ENCODE data around the gene GTF2E1. TPM values are rescaled to one million over a fixed set of nuclear protein-coding genes. Genes with fewer than 3 reads are reported as not detected.

GTF2E1 gene
- polyA plus RNA-seq, 1 donor (not counting 4 experiments of a cell fraction or from before 2014, with no cell fraction given), result 14.8 TPM

- H3K79me2 ChIP-seq (ENCODE audit: control insufficient read depth, insufficient read depth, low read length), result peaks cover 43% of the 10 kb centered on the region
- no peak overlapping the region for H3K9ac ChIP-seq (ENCODE audit: control insufficient read depth, extremely low read depth, insufficient read depth, low read length)
- H3K9me1 ChIP-seq (ENCODE audit: control insufficient read depth, extremely low read depth, insufficient read depth, low read length), result no peaks in the 10 kb centered on the region
- peak overlapping the region; percentile 91 for H3K4me2 ChIP-seq (ENCODE audit: control insufficient read depth, extremely low read depth, insufficient read depth, low read depth, low read length)
- peaks cover 9% of the 10 kb centered on the region for H3K4me1 ChIP-seq (ENCODE audit: control insufficient read depth, extremely low read depth, insufficient read depth, low read length)
- H3K27ac ChIP-seq (ENCODE audit: control insufficient read depth, insufficient read depth, low read length), result peak overlapping the region; percentile 99
- peak overlapping the region; percentile 82 to 93 (median 92) for H3K4me3 ChIP-seq (ENCODE audit: control insufficient read depth in 2 of 3, extremely low read depth in 1 of 3, insufficient read depth in 2 of 3, low read depth in 1 of 3, low read length in 3 of 3)
- no peak for FAIRE-seq
- peak overlapping the region; percentile 99 for H2AFZ ChIP-seq (ENCODE audit: control insufficient read depth, low read length)
- peaks cover 2% of the 10 kb centered on the region for H3K9me3 ChIP-seq (ENCODE audit: control insufficient read depth, low read depth, low read length)
- H4K20me1 ChIP-seq (ENCODE audit: control insufficient read depth, extremely low read depth, insufficient read depth, low read length), result no peaks in the 10 kb centered on the region
- no peaks in the 10 kb centered on the region for H3K27me3 ChIP-seq (ENCODE audit: control insufficient read depth, extremely low read depth, insufficient read depth, low read length)
- H3K36me3 ChIP-seq (ENCODE audit: control insufficient read depth in 2 of 2, extremely low read depth in 1 of 2, insufficient read depth in 2 of 2, low read length in 2 of 2), result peaks cover 0 to 2% of the 10 kb centered on the region in 2 experiments
- no peak for DNase-seq (ENCODE audit: low read depth, low spot score)
- dilution Hi-C loops (cut with MboI; ENCODE audit: extremely low pct_ligation_motif_present, low sequenced_read_pairs), result no loop called here
- TF ChIP-seq EZH2 (IDR thresholded peaks at IDR 0.05; ENCODE audit: low read length) (no peak), CTCF (optimal IDR thresholded peaks at IDR 0.05 in 1 of 3, IDR thresholded peaks at IDR 0.05 in 1 of 3, conservative IDR thresholded peaks at IDR 0.05 in 1 of 3; ENCODE audit: extremely low read depth in 1 of 3, insufficient read depth in 2 of 3, low read length in 3 of 3) (no peak)
These were observed 1.2 kb upstream of the GTF2E1 start for GRCh38 chr3:120741320-120741719.

GRCh38 chr3:120741837-120742197 lies 727 bp upstream of the GTF2E1 start:
- no peaks in the 10 kb centered on the region for H4K20me1 ChIP-seq (ENCODE audit: control insufficient read depth, extremely low read depth, insufficient read depth, low read length)
- peak overlapping the region; percentile 98 for H3K9ac ChIP-seq (ENCODE audit: control insufficient read depth, extremely low read depth, insufficient read depth, low read length)
- H3K9me1 ChIP-seq (ENCODE audit: control insufficient read depth, extremely low read depth, insufficient read depth, low read length), result no peaks in the 10 kb centered on the region
- peaks cover 2% of the 10 kb centered on the region for H3K9me3 ChIP-seq (ENCODE audit: control insufficient read depth, low read depth, low read length)
- DNase-seq (ENCODE audit: low read depth, low spot score) (no peak), FAIRE-seq (no peak)
- dilution Hi-C loops (cut with MboI; ENCODE audit: extremely low pct_ligation_motif_present, low sequenced_read_pairs), result no loop called here
- H3K36me3 ChIP-seq (ENCODE audit: control insufficient read depth in 2 of 2, extremely low read depth in 1 of 2, insufficient read depth in 2 of 2, low read length in 2 of 2), result peaks cover 0 to 2% of the 10 kb centered on the region in 2 experiments
- peaks cover 9% of the 10 kb centered on the region for H3K4me1 ChIP-seq (ENCODE audit: control insufficient read depth, extremely low read depth, insufficient read depth, low read length)
- H3K4me2 ChIP-seq (ENCODE audit: control insufficient read depth, extremely low read depth, insufficient read depth, low read depth, low read length), result peak overlapping the region; percentile 91
- peak overlapping the region; percentile 99 for H2AFZ ChIP-seq (ENCODE audit: control insufficient read depth, low read length)
- peak overlapping the region; percentile 82 to 93 (median 92) for H3K4me3 ChIP-seq (ENCODE audit: control insufficient read depth in 2 of 3, extremely low read depth in 1 of 3, insufficient read depth in 2 of 3, low read depth in 1 of 3, low read length in 3 of 3)
- peak overlapping the region; percentile 99 for H3K27ac ChIP-seq (ENCODE audit: control insufficient read depth, insufficient read depth, low read length)
- no peak for TF ChIP-seq CTCF (optimal IDR thresholded peaks at IDR 0.05 in 1 of 3, IDR thresholded peaks at IDR 0.05 in 1 of 3, conservative IDR thresholded peaks at IDR 0.05 in 1 of 3; ENCODE audit: extremely low read depth in 1 of 3, insufficient read depth in 2 of 3, low read length in 3 of 3)
- no peak for TF ChIP-seq EZH2 (IDR thresholded peaks at IDR 0.05; ENCODE audit: low read length)
- H3K27me3 ChIP-seq (ENCODE audit: control insufficient read depth, extremely low read depth, insufficient read depth, low read length), result no peaks in the 10 kb centered on the region
- H3K79me2 ChIP-seq (ENCODE audit: control insufficient read depth, insufficient read depth, low read length), result peaks cover 48% of the 10 kb centered on the region
